HepG2 (cell line): ENCODE data around the gene AKT3. TPM values are rescaled to one million over a fixed set of nuclear protein-coding genes. Genes with fewer than 3 reads are reported as not detected.

ENCODE experiments used
- ATAC-seq: fragments of 200-7000 bp; cut with Tn5 transposase; 3 replicates; pipeline ENCODE4 v1.9.1; 2020; ENCODE audit warnings: mild to moderate bottlenecking, moderate library complexity
- BruUV-seq: library from RNA; stranded (reverse); fragments of 400-500 nt; replicated peaks from 2 replicates; lab custom pipeline; 2021; lab: Mats Ljungman, UMichigan
- CTCF ChIA-PET: fragments of 300-600 bp; formaldehyde crosslinking; extraction: SDS; loops from one replicate; lab custom pipeline; 2021; ENCODE audit warnings: low total read pairs, inconsistent platforms, low intra/inter-chr PET ratio; lab: Yijun Ruan, JAX
- POLR2A ChIA-PET: fragments of 350-600 bp; sonication (Branson Sonifier 250); formaldehyde crosslinking; loops from one replicate; lab custom pipeline; 2020; ENCODE audit warnings: antibody characterized with exemption, inconsistent platforms; lab: Yijun Ruan, JAX
- DNase-seq: peaks from one replicate; pipeline ENCODE4 v3.0.0-alpha.2; 2015; ENCODE audit warnings: low spot score
- FAIRE-seq: peaks from 3 replicates; lab custom pipeline; 2011; peaks lifted over from hg19 to GRCh38; lab: Jason Lieb, UNC
- H2AFZ ChIP-seq: one replicate; pipeline ENCODE4 v1.6.1; 2011; ENCODE audit warnings: low read length, inconsistent platforms
- H3K27ac ChIP-seq: fragments of 300-600 bp; 3 replicates; pipeline ENCODE4 v1.8.0; 2011; ENCODE audit warnings: mixed run types, mild to moderate bottlenecking, mixed read lengths, low read length, inconsistent platforms; ENCODE audit not compliant: insufficient read depth; ENCODE audit errors: extremely low read length
- H3K27me3 ChIP-seq, 2 experiments: fragments of 200-600 bp in 1 of 2; 2 replicates in 1 of 2; 3 replicates in 1 of 2; pipeline versions ENCODE4 v1.6.0 to v1.8.0; 2011; ENCODE audit warnings: low read length in 2 of 2, mild to moderate bottlenecking in 2 of 2, moderate library complexity in 2 of 2, inconsistent platforms in 1 of 2; ENCODE audit not compliant: insufficient read depth in 2 of 2, control insufficient read depth in 1 of 2
- H3K36me3 ChIP-seq, 2 experiments: fragments of 200-600 bp in 1 of 2; replicated peaks in 1 of 2; 2 replicates in 1 of 2; 3 replicates in 1 of 2; pipeline versions ENCODE4 v1.5.1 to v1.8.0; 2011; ENCODE audit warnings: low read length in 2 of 2, inconsistent platforms in 1 of 2; ENCODE audit not compliant: insufficient read depth in 2 of 2, control insufficient read depth in 1 of 2
- H3K4me1 ChIP-seq: 2 replicates; pipeline ENCODE4 v1.5.1; 2012; ENCODE audit warnings: low read length, inconsistent platforms; ENCODE audit not compliant: insufficient read depth
- H3K4me2 ChIP-seq: 2 replicates; pipeline ENCODE4 v1.6.0; 2011; ENCODE audit warnings: low read depth, low read length, inconsistent platforms
- H3K4me3 ChIP-seq, 3 experiments: fragments of 200-600 bp in 1 of 3; sonication (generic), shearing (Covaris generic) in 1 of 3; replicated peaks in 1 of 3; 2 replicates each; pipeline ENCODE4 v1.5.1; 2011 to 2016; ENCODE audit warnings: low read length in 3 of 3, inconsistent platforms in 2 of 3, low read depth in 2 of 3, mild to moderate bottlenecking in 2 of 3, control low read depth in 1 of 3, mixed read lengths in 1 of 3; ENCODE audit not compliant: insufficient read depth in 1 of 3
- H3K79me2 ChIP-seq: one replicate; pipeline ENCODE4 v1.6.1; 2011; ENCODE audit warnings: low read length, inconsistent platforms; ENCODE audit not compliant: insufficient read depth
- H3K9ac ChIP-seq: 2 replicates; pipeline ENCODE4 v1.6.0; 2011; ENCODE audit warnings: mild to moderate bottlenecking, low read depth, low read length, inconsistent platforms; ENCODE audit not compliant: insufficient read depth
- H3K9me3 ChIP-seq: 2 replicates; pipeline ENCODE4 v1.5.1; 2012; ENCODE audit warnings: mild to moderate bottlenecking, low read length
- H4K20me1 ChIP-seq: 2 replicates; pipeline ENCODE4 v1.6.0; 2011; ENCODE audit warnings: inconsistent platforms, mild to moderate bottlenecking, low read length, moderate library complexity; ENCODE audit not compliant: insufficient read depth
- CREB1 ChIP-seq, 2 experiments: fragments of 450-650 bp in 1 of 2; IDR thresholded peaks; 2 replicates each; pipeline ENCODE4 v1.6.1; 2016 to 2017; ENCODE audit warnings: control low read depth in 1 of 2, mild to moderate bottlenecking in 1 of 2, missing compliant biosample characterization in 1 of 2, missing genetic modification characterization in 1 of 2
- FOXA1 ChIP-seq, 2 experiments: fragments of 450-650 bp in 1 of 2; sonication (generic) in 1 of 2; formaldehyde crosslinking in 1 of 2; IDR thresholded peaks; 2 replicates each; pipeline versions ENCODE4 v1.4.0 to v1.6.1; 2016 to 2020; ENCODE audit warnings: missing genetic modification reagents in 1 of 2
- FOXA3 ChIP-seq: IDR thresholded peaks from 2 replicates; pipeline ENCODE4 v1.6.1; 2016; ENCODE audit warnings: missing genetic modification reagents, missing compliant biosample characterization
- FOXP1 ChIP-seq, 2 experiments: fragments of 450-650 bp in 1 of 2; IDR thresholded peaks; 2 replicates each; pipeline ENCODE4 v1.6.1; 2017 to 2018; ENCODE audit warnings: antibody characterized with exemption in 1 of 2
- FOXP4 ChIP-seq: sonication (generic); formaldehyde crosslinking; IDR thresholded peaks from 2 replicates; pipeline ENCODE4 v1.4.0; 2020; ENCODE audit warnings: missing genetic modification reagents
- MBNL3 ChIP-seq: fragments of 250-450 bp; sonication (Bioruptor Pico); conservative IDR thresholded peaks from 2 replicates; pipeline ENCODE4 v1.8.0; 2022; ENCODE audit warnings: mild to moderate bottlenecking, inconsistent platforms
- SIX4 ChIP-seq: sonication (generic); formaldehyde crosslinking; IDR thresholded peaks from 2 replicates; pipeline ENCODE4 v1.4.0; 2020; ENCODE audit warnings: missing genetic modification reagents
- SMAD3 ChIP-seq: sonication (generic); formaldehyde crosslinking; IDR thresholded peaks from 2 replicates; pipeline ENCODE4 v1.4.0; 2020; ENCODE audit warnings: missing genetic modification reagents
- SP1 ChIP-seq, 2 experiments: fragments of 450-650 bp in 1 of 2; sonication (generic) in 1 of 2; formaldehyde crosslinking in 1 of 2; IDR thresholded peaks; 2 replicates each; pipeline versions ENCODE4 v1.4.0 to v1.6.1; 2016 to 2020; ENCODE audit warnings: missing genetic modification reagents in 1 of 2
- SPEN ChIP-seq: sonication (generic); formaldehyde crosslinking; IDR thresholded peaks from 2 replicates; pipeline ENCODE4 v1.5.1; 2020; ENCODE audit warnings: low read depth, mild to moderate bottlenecking, missing genetic modification reagents
- TEAD3 ChIP-seq: optimal IDR thresholded peaks from 2 replicates; pipeline ENCODE3; 2016; ENCODE audit warnings: borderline replicate concordance
- TMF1 ChIP-seq: sonication (generic); formaldehyde crosslinking; IDR thresholded peaks from 2 replicates; pipeline ENCODE4 v1.8.1; 2022; ENCODE audit warnings: low read depth, missing genetic modification reagents
- ZBTB38 ChIP-seq: sonication (generic); formaldehyde crosslinking; IDR thresholded peaks from 2 replicates; pipeline ENCODE4 v1.5.1; 2020; ENCODE audit warnings: mild to moderate bottlenecking, missing genetic modification reagents
- ZNF670 ChIP-seq: sonication (generic); formaldehyde crosslinking; IDR thresholded peaks from 2 replicates; pipeline ENCODE4 v1.8.0; 2022; ENCODE audit warnings: mild to moderate bottlenecking, missing genetic modification reagents, borderline replicate concordance
- ZNF777 ChIP-seq: sonication (generic); formaldehyde crosslinking; IDR thresholded peaks from 2 replicates; pipeline ENCODE4 v1.4.0; 2020; ENCODE audit warnings: missing genetic modification reagents
- in situ Hi-C: cut with HindIII; loops from 2 replicates; pipeline ENCODE4 v1.10.0; 2017; ENCODE audit warnings: low pct_unique_long_range_greater_than_20kb; ENCODE audit not compliant: extremely low pct_ligation_motif_present
- intact Hi-C: fragments of 100-400 bp; cut with micrococcal nuclease; formaldehyde crosslinking; loops from one replicate; pipeline ENCODE4 v1.10.0; 2022; ENCODE audit not compliant: unreplicated experiment
- polyA plus RNA-seq, 8 experiments: library from polyadenylated mRNA; depleted of rRNA in 3 of 8; stranded (reverse) in 7 of 8; unstranded in 1 of 8; fragments of >200 nt; fragmentation: Illumina TruSeq in 4 of 8; extraction: Trizol in 4 of 8; gene quantifications; 2 replicates each; pipeline versions ENCODE4 v1.2.1 to v1.2.3, GENCODE V29; 2011 to 2016; ENCODE audit warnings: low read depth in 4 of 8, missing spikeins in 1 of 8, mixed read lengths in 1 of 8; ENCODE audit not compliant: insufficient read depth in 1 of 8
- total RNA-seq, 5 experiments: library from RNA; depleted of rRNA; stranded (reverse); fragments of >200 nt; fragmentation: Illumina TruSeq; extraction: Trizol; gene quantifications; 2 replicates each; pipeline ENCODE4 v1.2.3, GENCODE V29; 2016; ENCODE audit warnings: low read depth in 1 of 5
- TF ChIP-seq, protein P1 (sequence below): IDR thresholded peaks from 2 replicates; pipeline ENCODE4 v1.6.1; 2012; ENCODE audit warnings: low read length, improper control_type of control experiment
- TF ChIP-seq, protein P2 (sequence below): sonication (generic); IDR thresholded peaks from 2 replicates; pipeline ENCODE4 v1.6.1; 2016; ENCODE audit warnings: low read depth, borderline replicate concordance

AKT3 gene
- total and polyA plus RNA-seq, 2 of the 13 experiments (the other 11 are each of a cell fraction or from before 2014, with no cell fraction given) = 0.07 TPM

DNA sequence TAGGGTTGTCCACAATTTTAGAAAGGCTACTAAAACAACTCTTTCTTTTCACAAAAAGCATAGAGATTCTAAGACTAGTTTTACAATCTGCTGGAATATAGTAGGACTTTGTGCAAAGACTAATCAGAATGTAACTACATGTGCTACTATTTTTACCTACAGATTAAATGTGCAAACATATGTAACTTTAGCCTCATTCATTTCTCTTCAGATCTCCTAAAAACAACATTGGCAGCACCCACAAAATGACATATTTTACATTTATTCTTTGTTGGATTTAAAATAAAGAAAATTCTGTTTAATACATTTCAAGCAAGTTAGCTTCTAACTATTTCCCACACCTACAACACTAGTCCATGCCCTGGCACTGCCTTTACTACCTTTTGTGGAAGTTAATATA, 292.2 kb downstream of the AKT3 start:
- no peaks in the 10 kb centered on the region for H3K4me1 ChIP-seq
- BruUV-seq = no TSS peak

More for the DNA sequence above, 292.2 kb downstream of the AKT3 start:
- no peaks in the 10 kb centered on the region for H4K20me1 ChIP-seq
- no peak overlapping the region for H3K9ac ChIP-seq
- intact Hi-C loops (loop anchor here (10.0 kb wide), 1 partner anchor 187 kb away; no protein-coding TSS in a partner anchor), in situ Hi-C loops (no loop called here)
- H3K27ac ChIP-seq = no peak overlapping the region
- H3K4me2 ChIP-seq = no peak overlapping the region
- FAIRE-seq = no peak
- H3K27me3 ChIP-seq = no peaks in the 10 kb centered on the region
- H3K79me2 ChIP-seq = no peaks in the 10 kb centered on the region
- H3K9me3 ChIP-seq = no peaks in the 10 kb centered on the region
- DNase-seq = no peak
- ATAC-seq = no peak
- no peak overlapping the region for H2AFZ ChIP-seq
- ChIA-PET POLR2A (no interaction called here), CTCF (no interaction called here)
- H3K4me3 ChIP-seq = no peak overlapping the region
- no peaks in the 10 kb centered on the region for H3K36me3 ChIP-seq
- TF ChIP-seq SIX4 (CRISPR knock-in tag) (no peak), FOXP4 (CRISPR knock-in tag) (no peak), TMF1 (CRISPR knock-in tag) (no peak), FOXP1 (IDR thresholded peaks at IDR 0.05) (no peak), FOXP1 (CRISPR knock-in tag; IDR thresholded peaks at IDR 0.05) (no peak), SMAD3 (CRISPR knock-in tag) (no peak), CREB1 (IDR thresholded peaks at IDR 0.05) (no peak), CREB1 (CRISPR knock-in tag; IDR thresholded peaks at IDR 0.05) (no peak), TEAD3 (CRISPR knock-in tag) (no peak), ZNF777 (CRISPR knock-in tag) (no peak), FOXA1 (IDR thresholded peaks at IDR 0.05) (no peak), FOXA1 (CRISPR knock-in tag; IDR thresholded peaks at IDR 0.05) (no peak), FOXA3 (no peak), ZBTB38 (CRISPR knock-in tag) (no peak), MBNL3 (CRISPR knock-in tag) (no peak), SPEN (CRISPR knock-in tag) (no peak), SP1 (IDR thresholded peaks at IDR 0.05) (no peak), SP1 (CRISPR knock-in tag; IDR thresholded peaks at IDR 0.05) (no peak), ZNF670 (CRISPR knock-in tag) (no peak)
- TF ChIP-seq, protein P1, sequence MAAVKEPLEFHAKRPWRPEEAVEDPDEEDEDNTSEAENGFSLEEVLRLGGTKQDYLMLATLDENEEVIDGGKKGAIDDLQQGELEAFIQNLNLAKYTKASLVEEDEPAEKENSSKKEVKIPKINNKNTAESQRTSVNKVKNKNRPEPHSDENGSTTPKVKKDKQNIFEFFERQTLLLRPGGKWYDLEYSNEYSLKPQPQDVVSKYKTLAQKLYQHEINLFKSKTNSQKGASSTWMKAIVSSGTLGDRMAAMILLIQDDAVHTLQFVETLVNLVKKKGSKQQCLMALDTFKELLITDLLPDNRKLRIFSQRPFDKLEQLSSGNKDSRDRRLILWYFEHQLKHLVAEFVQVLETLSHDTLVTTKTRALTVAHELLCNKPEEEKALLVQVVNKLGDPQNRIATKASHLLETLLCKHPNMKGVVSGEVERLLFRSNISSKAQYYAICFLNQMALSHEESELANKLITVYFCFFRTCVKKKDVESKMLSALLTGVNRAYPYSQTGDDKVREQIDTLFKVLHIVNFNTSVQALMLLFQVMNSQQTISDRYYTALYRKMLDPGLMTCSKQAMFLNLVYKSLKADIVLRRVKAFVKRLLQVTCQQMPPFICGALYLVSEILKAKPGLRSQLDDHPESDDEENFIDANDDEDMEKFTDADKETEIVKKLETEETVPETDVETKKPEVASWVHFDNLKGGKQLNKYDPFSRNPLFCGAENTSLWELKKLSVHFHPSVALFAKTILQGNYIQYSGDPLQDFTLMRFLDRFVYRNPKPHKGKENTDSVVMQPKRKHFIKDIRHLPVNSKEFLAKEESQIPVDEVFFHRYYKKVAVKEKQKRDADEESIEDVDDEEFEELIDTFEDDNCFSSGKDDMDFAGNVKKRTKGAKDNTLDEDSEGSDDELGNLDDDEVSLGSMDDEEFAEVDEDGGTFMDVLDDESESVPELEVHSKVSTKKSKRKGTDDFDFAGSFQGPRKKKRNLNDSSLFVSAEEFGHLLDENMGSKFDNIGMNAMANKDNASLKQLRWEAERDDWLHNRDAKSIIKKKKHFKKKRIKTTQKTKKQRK = no peak
- TF ChIP-seq, protein P2, sequence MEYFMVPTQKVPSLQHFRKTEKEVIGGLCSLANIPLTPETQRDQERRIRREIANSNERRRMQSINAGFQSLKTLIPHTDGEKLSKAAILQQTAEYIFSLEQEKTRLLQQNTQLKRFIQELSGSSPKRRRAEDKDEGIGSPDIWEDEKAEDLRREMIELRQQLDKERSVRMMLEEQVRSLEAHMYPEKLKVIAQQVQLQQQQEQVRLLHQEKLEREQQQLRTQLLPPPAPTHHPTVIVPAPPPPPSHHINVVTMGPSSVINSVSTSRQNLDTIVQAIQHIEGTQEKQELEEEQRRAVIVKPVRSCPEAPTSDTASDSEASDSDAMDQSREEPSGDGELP = no peak
